CD14-positive monocyte (primary cell): ENCODE results near the gene DAPK1. TPM values are rescaled to one million over a fixed set of nuclear protein-coding genes. Genes with fewer than 3 reads are reported as not detected.
A peak's percentile ranks its signal among the peaks of the same experiment; 100 is the strongest.

Experiments used
- DNase-seq, 3 donors: peaks; one replicate each; pipeline ENCODE4 v3.0.0-alpha.2; 2011 to 2022
- H2AFZ ChIP-seq: 2 replicates; pipeline ENCODE4 v1.6.0; 2012; ENCODE audit warnings: mild to moderate bottlenecking, low read depth, low read length, inconsistent platforms; ENCODE audit not compliant: insufficient read depth, poor library complexity, severe bottlenecking
- H3K27ac ChIP-seq, 2 donors: 1 replicate in 1 of 2; 2 replicates in 1 of 2; pipeline ENCODE4 v1.5.1; 2012 to 2013; ENCODE audit warnings: low read length in 2 of 2, control low read depth in 1 of 2, inconsistent platforms in 1 of 2, low read depth in 1 of 2, mild to moderate bottlenecking in 1 of 2
- H3K27me3 ChIP-seq, 2 donors: one replicate each; pipeline versions ENCODE4 v1.6.0 to v1.6.1; 2011 to 2013; ENCODE audit warnings: low read length in 2 of 2; ENCODE audit not compliant: control insufficient read depth in 2 of 2, insufficient read depth in 2 of 2
- H3K36me3 ChIP-seq, 2 donors: replicated peaks in 1 of 2; 1 replicate in 1 of 2; 2 replicates in 1 of 2; pipeline versions ENCODE4 v1.5.1 to v1.6.1; 2012 to 2013; ENCODE audit warnings: low read length in 2 of 2, control low read depth in 1 of 2, inconsistent platforms in 1 of 2, mild to moderate bottlenecking in 1 of 2; ENCODE audit not compliant: insufficient read depth in 2 of 2, control insufficient read depth in 1 of 2
- H3K4me1 ChIP-seq, 2 donors: 1 replicate in 1 of 2; 2 replicates in 1 of 2; pipeline versions ENCODE4 v1.5.1 to v1.6.1; 2012 to 2013; ENCODE audit warnings: low read length in 2 of 2, control low read depth in 1 of 2, inconsistent platforms in 1 of 2, mild to moderate bottlenecking in 1 of 2, moderate library complexity in 1 of 2; ENCODE audit not compliant: insufficient read depth in 2 of 2, control insufficient read depth in 1 of 2
- H3K4me2 ChIP-seq: replicated peaks from 2 replicates; pipeline ENCODE3; 2012; ENCODE audit warnings: low read length, moderate library complexity, mild to moderate bottlenecking; ENCODE audit not compliant: poor library complexity, severe bottlenecking; ENCODE audit errors: extremely low read depth
- H3K4me3 ChIP-seq, 3 experiments: fragments of 200-600 bp in 1 of 3; sonication (generic) in 1 of 3; replicated peaks in 1 of 3; 1 replicate in 2 of 3; 2 replicates in 1 of 3; pipeline ENCODE4 v1.5.1; 2011 to 2013; ENCODE audit warnings: low read length in 3 of 3, mild to moderate bottlenecking in 3 of 3, control low read depth in 2 of 3, low read depth in 2 of 3, inconsistent platforms in 1 of 3, moderate library complexity in 1 of 3
- H3K79me2 ChIP-seq: 2 replicates; pipeline ENCODE4 v1.6.0; 2012; ENCODE audit warnings: mild to moderate bottlenecking, control low read depth, inconsistent platforms, low read length, moderate library complexity; ENCODE audit not compliant: insufficient read depth
- H3K9ac ChIP-seq: 2 replicates; pipeline ENCODE4 v1.6.0; 2017; ENCODE audit warnings: low read length, mild to moderate bottlenecking; ENCODE audit not compliant: insufficient read depth, poor library complexity, severe bottlenecking
- H3K9me3 ChIP-seq, 2 donors: replicated peaks in 1 of 2; 1 replicate in 1 of 2; 2 replicates in 1 of 2; pipeline versions ENCODE4 v1.5.1 to v1.6.1; 2012 to 2013; ENCODE audit warnings: low read length in 2 of 2, control low read depth in 1 of 2; ENCODE audit not compliant: control insufficient read depth in 1 of 2, insufficient read depth in 1 of 2
- H4K20me1 ChIP-seq: 2 replicates; pipeline ENCODE4 v1.6.0; 2012; ENCODE audit warnings: mild to moderate bottlenecking, low read length, control low read depth, moderate library complexity; ENCODE audit not compliant: insufficient read depth
- H3K27ac Mint-ChIP-seq, 7 donors: one replicate each; pipeline ENCODE4 v1.8.0; 2020; ENCODE audit warnings: mild to moderate bottlenecking in 7 of 7, mixed read lengths in 7 of 7, moderate library complexity in 6 of 7, inconsistent platforms in 2 of 7
- H3K27me3 Mint-ChIP-seq, 3 donors: one replicate each; pipeline ENCODE4 v1.8.0; 2021 to 2022; ENCODE audit warnings: low read depth in 3 of 3, mild to moderate bottlenecking in 3 of 3, mixed read lengths in 3 of 3, moderate library complexity in 3 of 3, inconsistent platforms in 1 of 3
- H3K36me3 Mint-ChIP-seq, 2 donors: one replicate each; pipeline ENCODE4 v1.8.0; 2020; ENCODE audit warnings: mixed read lengths in 2 of 2, inconsistent platforms in 1 of 2, mild to moderate bottlenecking in 1 of 2
- H3K4me1 Mint-ChIP-seq: one replicate; pipeline ENCODE4 v1.8.0; 2020; ENCODE audit warnings: mild to moderate bottlenecking, mixed read lengths
- H3K4me3 Mint-ChIP-seq, 2 donors: one replicate each; pipeline ENCODE4 v1.8.0; 2020; ENCODE audit warnings: mild to moderate bottlenecking in 2 of 2, mixed read lengths in 2 of 2, moderate library complexity in 1 of 2
- H3K9me3 Mint-ChIP-seq, 7 donors: one replicate each; pipeline ENCODE4 v1.8.0; 2020 to 2022; ENCODE audit warnings: mixed read lengths in 7 of 7, mild to moderate bottlenecking in 6 of 7, moderate library complexity in 6 of 7, inconsistent platforms in 2 of 7
- WGBS: methylation state at CpG from one replicate; pipeline ENCODE4 v1.1.5; 2013; ENCODE audit warnings: missing lambda C conversion rate; ENCODE audit not compliant: insufficient coverage; 5-methylcytosine and 5-hydroxymethylcytosine counted together
- intact Hi-C, 2 donors: fragments of 100-400 bp; cut with micrococcal nuclease; formaldehyde crosslinking; loops; one replicate each; pipeline versions ENCODE4 v1.15.0 to v1.15.1; 2023
- polyA plus RNA-seq, 3 donors: library from polyadenylated mRNA; depleted of rRNA in 1 of 3; unstranded in 2 of 3; stranded (reverse) in 1 of 3; fragments of 300-500 nt in 2 of 3; fragments of >200 nt in 1 of 3; fragmentation: Illumina TruSeq in 2 of 3; gene quantifications; 1 replicate in 2 of 3; 2 replicates in 1 of 3; pipeline ENCODE4 v1.2.3, GENCODE V29; 2012 to 2021
- TF ChIP-seq, protein P1 (sequence below): fragments of 200-600 bp; IDR thresholded peaks from one replicate; pipeline ENCODE4 v1.8.0; 2022; ENCODE audit warnings: antibody characterized with exemption, mild to moderate bottlenecking

The DAPK1 gene
- polyA plus RNA-seq, 3 donors = 24.1 to 102 (median 44.4) TPM

DNA sequence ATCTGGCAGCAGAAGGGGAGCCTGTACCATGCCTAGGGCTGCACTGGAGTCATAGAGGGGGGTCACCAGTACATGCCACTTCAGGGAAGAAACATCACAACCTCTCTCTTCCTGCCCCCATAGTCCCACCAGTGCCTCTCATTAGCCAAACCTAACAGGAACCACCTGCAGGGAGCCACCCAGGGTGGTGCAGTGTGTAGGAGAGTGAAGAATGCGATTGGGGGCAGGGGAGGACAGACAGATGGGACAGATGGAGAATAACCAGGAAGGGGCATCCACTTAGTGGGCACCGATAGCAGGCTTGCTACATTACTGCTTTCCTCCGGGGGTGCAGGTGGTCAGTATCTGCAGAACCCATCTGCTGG lies 19.2 kb downstream of the DAPK1 start:
- Mint-ChIP-seq H3K9me3 (peaks cover 0 to 3% (median 0%) of the 10 kb centered on the region in 7 donors), H3K4me3 (peak overlapping the region; percentile 0 to 87), H3K27ac (peak overlapping the region; percentile 93 to 99 (median 98)), H3K4me1 (peaks cover 87% of the 10 kb centered on the region), H3K36me3 (peaks cover 49 to 52% of the 10 kb centered on the region in 2 donors), H3K27me3 (peaks cover 0 to 4% (median 3%) of the 10 kb centered on the region in 3 donors)
- Histone ChIP-seq H3K9me3 (no peaks in the 10 kb centered on the region), H3K4me1 (peaks cover 79 to 83% of the 10 kb centered on the region in 2 donors), H2AFZ (no peak overlapping the region), H3K27ac (peak overlapping the region; percentile 88), H3K4me2 (peak overlapping the region; percentile 51), H4K20me1 (peaks cover 25% of the 10 kb centered on the region), H3K9ac (peak overlapping the region; percentile 55), H3K79me2 (peaks cover 33% of the 10 kb centered on the region), H3K4me3 (peak overlapping the region in 1 of 3 experiments; percentile 52), H3K27me3 (no peaks in the 10 kb centered on the region), H3K36me3 (peaks cover 0 to 24% of the 10 kb centered on the region in 2 donors)
- no peak for DNase-seq
- WGBS = 3% methylated on average over 3 of the region's 3 CpGs
- TF ChIP-seq, protein P1, sequence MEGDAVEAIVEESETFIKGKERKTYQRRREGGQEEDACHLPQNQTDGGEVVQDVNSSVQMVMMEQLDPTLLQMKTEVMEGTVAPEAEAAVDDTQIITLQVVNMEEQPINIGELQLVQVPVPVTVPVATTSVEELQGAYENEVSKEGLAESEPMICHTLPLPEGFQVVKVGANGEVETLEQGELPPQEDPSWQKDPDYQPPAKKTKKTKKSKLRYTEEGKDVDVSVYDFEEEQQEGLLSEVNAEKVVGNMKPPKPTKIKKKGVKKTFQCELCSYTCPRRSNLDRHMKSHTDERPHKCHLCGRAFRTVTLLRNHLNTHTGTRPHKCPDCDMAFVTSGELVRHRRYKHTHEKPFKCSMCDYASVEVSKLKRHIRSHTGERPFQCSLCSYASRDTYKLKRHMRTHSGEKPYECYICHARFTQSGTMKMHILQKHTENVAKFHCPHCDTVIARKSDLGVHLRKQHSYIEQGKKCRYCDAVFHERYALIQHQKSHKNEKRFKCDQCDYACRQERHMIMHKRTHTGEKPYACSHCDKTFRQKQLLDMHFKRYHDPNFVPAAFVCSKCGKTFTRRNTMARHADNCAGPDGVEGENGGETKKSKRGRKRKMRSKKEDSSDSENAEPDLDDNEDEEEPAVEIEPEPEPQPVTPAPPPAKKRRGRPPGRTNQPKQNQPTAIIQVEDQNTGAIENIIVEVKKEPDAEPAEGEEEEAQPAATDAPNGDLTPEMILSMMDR = no peak
- intact Hi-C loops = loop anchor here in 1 of 2 donors (2.0 to 5.0 kb wide), 2 partner anchors 14 to 40 kb away; no protein-coding TSS in a partner anchor

DNA sequence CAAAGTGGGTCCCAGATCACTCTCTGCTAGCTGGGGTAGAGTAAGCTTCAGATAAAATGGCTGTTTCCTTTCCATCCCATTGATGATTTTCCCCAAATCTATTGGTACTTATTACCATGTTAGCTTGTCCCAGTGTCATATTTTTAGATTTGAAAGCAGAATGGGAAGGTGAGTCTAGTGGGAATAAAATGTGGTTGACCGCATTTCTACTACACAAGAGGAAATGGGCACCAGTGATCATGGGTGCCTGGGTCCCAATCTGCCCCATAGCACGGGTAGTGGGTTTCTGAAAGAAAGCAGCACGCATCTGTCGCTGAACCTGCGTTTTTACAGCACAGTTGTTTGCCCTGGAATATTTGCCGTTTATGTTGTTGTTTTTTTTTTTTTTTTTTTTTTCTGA lies 20.1 kb downstream of the DAPK1 start:
- Histone ChIP-seq H4K20me1 (peaks cover 33% of the 10 kb centered on the region), H3K27me3 (no peaks in the 10 kb centered on the region), H3K9ac (no peak overlapping the region), H3K27ac (peak overlapping the region in 1 of 2 donors; percentile 88), H3K4me1 (peaks cover 74 to 75% of the 10 kb centered on the region in 2 donors), H2AFZ (no peak overlapping the region), H3K9me3 (no peaks in the 10 kb centered on the region), H3K36me3 (peaks cover 0 to 24% of the 10 kb centered on the region in 2 donors), H3K79me2 (peaks cover 33% of the 10 kb centered on the region), H3K4me2 (no peak overlapping the region), H3K4me3 (peak overlapping the region in 1 of 3 experiments; percentile 52)
- no CpG with 5 or more reads among the region's 6 CpGs for WGBS
- Mint-ChIP-seq H3K9me3 (peaks cover 0 to 1% (median 0%) of the 10 kb centered on the region in 7 donors), H3K4me3 (peak overlapping the region in 1 of 2 donors; percentile 24), H3K36me3 (peaks cover 42 to 48% of the 10 kb centered on the region in 2 donors), H3K27me3 (peaks cover 0 to 4% (median 3%) of the 10 kb centered on the region in 3 donors), H3K4me1 (peaks cover 79% of the 10 kb centered on the region), H3K27ac (peak overlapping the region in 4 of 7 donors; percentile 69 to 98 (median 87))
- peak in 2 of 3 donors; percentile 32 to 38 for DNase-seq
- TF ChIP-seq, protein P1 = no peak
- intact Hi-C loops = loop anchor here in 1 of 2 donors (2.0 to 5.0 kb wide), 2 partner anchors 15 to 40 kb away; no protein-coding TSS in a partner anchor
